ENCODE data around the gene ACTA1.
"Not testable (repeated sequence)": the region's sequence is repeated elsewhere in the genome, so short reads cannot be mapped to it uniquely, and the experiment has no call there.

ACTA1 gene

DNA sequence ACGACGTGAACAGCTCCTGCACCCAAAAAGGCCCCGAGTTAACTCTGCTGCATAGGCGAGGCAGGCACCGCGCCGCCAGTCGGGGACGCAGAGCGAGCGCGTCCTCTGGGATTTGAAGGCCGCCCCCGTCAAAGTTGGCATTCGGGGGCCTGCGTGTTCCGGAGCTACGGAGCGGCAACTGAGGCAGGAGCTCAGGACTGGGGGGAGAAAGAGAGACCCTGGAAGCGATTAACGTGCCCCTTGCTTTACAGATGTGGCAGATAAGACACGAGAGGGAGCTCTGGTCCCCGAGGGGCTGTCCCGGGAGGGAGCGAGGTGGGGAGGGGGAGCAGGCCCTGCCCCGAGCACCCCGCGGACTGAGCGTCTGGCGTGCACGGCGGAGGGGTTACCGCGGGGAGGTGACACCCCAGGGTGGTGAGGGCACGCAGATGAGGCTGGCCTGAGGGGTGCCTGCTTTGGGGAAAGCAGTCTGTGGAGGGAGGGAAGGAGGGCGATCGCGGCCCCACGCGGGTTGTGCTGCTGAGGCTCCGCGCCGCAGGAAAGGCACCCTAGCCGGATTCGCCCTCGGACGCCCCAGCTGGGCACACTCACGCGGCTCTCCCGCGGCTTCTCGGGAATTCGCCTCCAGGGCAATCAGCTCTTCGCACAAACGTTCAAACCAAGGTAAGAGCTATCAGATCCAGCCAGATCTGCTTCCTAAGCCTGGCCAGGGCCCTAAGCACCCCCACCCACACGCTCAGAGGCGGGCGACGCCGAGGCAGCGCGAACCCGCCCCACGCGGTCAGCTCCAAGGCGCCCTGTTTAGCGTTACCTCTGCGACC, 26.5 kb downstream of the ACTA1 start:
- DNase-seq = no peak

DNA sequence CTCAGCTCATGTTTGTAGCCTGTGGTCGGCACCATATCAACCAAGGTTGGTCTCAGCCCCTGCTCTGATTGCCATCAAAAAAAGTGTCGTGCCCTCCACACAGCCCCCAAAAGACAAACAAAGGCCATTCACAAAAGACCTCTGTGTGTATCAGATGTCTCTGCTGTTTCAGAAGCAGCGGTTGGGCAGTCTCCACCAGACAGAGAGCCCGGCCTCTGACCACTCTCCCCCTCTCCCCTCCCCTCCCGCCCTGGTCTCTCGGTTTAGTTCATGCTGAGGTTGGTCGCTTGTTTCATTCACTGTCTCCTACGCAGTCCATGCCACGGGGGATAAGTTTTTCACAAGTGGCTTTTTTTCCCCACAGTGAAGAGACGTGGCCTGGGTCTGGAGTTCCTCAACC, 27.1 kb downstream of the ACTA1 start:
- DNase-seq = no peak

DNA sequence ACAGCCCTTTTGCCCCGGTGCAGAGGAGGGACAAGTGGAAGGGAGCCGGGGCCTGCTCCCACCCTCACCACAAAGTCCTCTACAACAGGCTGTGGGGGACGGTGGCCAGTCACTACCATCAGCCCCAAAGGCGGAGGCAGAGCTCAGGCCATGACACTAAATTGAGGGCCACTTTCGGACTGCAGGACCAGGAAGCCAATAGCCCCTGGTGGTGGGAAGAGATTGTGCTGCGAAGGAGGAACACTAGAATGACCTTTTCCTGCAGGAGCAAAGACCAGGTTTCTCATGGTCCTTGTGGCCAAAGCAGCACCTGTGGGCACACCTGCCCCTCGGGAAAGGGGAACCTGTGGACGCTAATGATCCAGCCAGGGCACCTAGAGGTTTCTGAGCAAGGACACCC, 30.3 kb downstream of the ACTA1 start:
- no peak for DNase-seq

DNA sequence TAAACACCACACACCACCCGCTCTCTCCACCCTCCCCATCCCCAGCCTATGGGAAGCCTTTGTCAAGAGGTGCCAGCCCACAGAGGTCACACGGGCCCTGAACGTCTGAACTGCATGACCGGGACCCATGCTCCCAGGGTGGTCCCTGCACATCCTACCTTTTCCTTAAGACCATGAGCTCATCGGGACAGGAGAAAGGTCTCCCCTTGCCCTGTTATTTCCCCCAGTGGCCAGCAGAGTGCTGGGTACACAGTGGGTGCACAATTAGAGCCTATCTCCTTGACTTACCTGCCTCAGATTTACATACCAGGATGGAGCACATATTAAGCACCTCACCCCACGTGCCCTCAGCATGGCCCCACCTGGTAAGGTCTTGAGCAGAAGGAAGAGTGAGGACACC, 30.9 kb downstream of the ACTA1 start:
- DNase-seq = no peak

DNA sequence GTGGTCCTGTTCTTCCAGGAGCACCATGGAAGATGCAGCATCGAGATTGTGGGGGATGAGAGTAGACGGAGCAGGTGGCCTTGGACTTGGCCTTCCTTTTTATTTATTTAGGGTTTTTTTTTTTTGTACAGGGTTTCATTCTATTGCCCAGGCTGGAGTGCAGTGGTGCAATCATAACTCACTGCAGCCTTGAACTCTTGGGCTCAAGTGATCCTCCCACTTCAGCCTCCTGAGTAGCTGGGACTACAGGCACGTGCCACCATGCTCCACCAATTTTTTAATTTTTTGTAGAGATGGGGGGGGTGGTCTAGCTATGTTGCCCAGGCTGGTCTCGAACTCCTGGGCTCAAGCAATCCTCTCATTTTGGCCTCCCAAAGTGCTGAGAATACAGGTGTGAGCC, 31.6 kb downstream of the ACTA1 start:
- not testable (repeated sequence) for DNase-seq

DNA sequence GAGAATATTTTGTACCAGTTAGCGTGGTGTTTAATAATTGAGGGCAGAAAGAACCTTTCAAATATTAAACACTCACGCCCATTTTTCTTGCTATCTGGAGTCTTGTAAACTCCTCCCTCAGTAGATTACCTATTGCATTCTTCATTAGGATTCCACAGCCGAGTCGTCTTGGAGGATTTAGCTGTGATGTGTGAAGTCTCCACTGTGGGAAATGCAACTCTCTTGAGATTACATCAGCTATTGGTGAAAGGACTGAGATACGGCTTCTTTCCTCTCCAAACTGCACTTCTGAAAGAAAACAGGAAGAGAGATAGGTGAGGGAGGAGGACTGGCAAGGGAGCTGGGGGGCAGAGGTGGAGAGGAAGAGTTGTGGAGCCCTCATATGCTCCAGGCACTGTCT, 36.1 kb downstream of the ACTA1 start:
- DNase-seq = no peak

DNA sequence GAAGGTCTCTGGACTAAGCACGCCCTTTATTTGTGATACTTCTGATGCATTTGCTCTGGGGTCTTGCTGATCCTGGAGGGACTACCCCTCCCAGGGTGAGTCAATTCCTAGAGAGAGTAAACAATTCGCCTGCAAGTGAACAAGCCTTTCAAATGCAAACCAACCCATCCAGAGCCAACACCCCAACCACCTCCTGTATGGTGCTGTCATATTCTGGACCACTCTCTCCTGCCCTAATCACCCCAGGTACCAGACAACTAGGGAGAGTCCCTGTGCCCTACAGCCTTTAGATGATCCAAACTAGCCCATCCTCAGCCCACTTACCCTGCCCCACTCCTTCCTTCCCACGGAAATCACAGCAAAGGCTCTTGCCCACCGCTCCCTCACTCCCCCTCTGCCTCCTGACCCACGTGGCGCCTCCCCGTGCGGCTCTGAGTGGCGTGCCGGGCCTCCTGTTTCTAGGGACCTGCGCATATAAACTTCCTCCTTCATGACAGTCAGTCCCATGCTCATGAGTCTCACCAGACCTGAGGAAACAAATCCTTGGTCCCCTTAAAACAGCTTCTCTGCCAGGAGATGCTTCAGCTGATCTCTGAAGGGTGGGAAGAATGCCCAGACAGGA, 37.2 kb downstream of the ACTA1 start:
- DNase-seq = no peak

DNA sequence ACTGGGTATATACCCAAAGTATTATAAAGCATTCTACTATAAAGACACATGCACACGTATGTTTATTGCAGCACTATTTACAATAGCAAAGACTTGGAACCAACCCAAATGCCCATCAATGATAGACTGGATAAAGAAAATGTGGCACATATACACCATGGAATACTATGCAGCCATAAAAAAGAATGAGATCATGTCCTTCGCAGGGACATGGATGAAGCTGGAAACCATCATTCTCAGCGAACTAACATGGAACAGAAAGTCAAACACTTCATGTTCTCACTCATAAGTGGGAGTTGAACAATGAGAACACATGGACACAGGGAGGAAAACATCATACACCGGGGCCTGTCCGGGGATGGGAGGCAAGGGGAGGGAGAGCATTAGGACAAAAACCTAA, 39.4 kb downstream of the ACTA1 start:
- DNase-seq = not testable (repeated sequence)

DNA sequence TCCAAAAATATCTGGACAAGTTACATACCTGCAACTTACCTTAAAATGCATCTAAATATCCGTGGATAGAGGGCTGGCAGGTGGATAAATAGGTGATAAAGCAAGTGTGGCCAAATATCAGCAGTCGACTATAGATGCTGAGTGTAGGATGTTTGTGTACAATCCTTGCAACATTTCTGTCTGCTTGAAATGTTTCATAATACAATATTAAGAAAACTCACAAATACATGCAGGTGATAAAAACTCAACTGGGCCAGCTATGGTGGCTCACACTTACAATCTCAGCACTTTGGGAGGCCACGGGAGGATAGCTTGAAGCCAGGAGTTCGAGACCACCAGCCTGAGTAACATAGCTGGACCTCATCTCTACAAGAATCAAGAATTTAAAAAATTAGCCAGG, 41.0 kb downstream of the ACTA1 start:
- DNase-seq = no peak

DNA sequence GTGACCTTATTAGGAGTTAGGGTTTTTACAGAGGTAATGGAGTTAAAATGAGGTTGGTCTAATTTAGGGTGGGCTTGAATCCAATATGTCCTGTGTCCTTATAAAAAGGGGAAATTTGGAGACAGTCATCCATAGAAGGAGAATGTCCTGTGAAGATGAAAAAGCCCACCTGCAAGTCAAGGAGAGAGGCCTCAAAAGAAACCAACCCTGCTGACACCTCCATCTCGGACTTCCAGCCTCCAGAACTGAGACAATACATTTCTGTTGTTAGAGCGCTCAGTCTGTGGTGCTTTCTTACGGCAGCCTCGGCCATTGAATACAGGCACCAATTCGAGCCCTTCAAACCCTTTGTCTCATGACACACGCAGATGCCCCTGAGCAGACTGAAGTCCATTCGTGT, 43.8 kb downstream of the ACTA1 start:
- DNase-seq = no peak

DNA sequence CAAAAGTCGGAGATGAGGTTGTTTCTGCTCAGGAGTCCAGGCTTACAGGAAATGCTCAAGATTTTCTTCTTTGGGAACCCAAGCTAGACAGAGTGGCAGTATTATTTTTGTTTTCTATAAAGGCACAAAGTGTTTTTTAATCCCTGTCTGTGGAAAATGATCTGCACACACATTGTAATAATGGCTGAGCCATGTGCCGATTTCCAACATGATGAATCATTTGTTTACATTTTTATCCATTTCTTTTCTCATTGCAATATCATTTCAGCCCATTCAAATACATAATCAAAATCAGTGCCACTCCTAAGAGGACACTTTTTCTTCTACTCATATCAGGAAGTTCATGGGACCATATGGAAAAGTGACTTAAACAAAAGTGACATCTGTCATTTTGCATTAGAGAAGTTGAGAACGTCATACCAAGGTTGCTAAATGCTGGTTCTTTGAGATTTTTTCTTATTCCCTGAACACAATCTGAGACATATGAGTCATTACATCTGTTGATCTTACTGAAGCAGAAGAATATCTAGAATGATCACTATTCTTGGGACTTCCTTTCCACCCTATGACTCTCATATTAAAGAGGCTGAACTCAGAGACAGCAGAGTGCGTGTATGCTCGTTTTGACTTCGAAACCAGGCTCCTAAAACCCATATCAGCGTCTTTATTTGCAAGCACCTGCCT, 44.9 kb downstream of the ACTA1 start:
- no peak for DNase-seq

DNA sequence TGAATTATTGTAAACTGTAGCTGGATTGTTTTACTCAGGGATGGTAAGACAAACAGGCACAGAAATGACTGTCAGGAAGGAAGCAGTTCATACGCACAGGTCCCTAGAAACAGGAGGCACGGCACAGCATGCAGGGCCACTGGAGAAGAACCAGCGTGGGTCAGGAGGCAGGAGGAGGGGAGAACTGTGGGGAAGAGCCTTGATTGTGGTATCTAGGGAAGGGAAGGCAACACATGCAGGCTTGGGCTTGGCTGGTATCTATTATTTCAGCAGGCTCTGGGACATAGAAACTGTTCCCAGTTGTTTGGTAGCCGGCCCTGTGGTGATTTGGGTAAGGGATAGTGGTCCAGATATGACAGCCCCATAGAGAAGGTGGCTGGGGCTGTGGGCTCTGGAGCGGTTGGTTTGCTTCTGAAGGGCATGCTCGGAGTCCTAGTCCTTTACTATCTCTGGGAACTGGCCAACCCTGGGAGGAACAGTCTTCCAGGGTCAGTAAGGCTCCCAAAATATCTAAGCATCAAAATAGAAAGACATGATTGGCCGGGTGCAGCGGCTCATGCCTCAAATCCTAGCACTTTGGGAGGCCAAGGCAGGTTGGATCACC, 47.9 kb downstream of the ACTA1 start:
- DNase-seq = no peak

DNA sequence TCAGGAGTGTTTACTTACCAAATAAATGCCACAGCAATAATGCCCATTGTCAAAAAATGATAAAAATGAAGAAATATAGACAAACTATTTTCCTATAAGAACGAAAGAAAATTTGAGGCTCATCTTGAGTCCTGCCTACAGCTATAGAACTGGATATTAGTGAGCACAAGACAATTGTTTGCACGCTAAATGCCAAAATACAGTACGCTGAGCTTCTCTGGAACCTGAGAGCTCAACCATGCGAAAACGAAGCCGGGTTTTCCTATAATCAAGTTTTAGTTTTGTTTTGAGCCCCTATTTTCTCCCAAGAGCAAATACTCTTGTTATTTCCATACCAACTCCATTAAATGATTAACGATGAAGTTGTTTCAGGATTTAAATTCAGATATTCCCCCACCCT, 49.1 kb downstream of the ACTA1 start:
- no peak for DNase-seq

DNA sequence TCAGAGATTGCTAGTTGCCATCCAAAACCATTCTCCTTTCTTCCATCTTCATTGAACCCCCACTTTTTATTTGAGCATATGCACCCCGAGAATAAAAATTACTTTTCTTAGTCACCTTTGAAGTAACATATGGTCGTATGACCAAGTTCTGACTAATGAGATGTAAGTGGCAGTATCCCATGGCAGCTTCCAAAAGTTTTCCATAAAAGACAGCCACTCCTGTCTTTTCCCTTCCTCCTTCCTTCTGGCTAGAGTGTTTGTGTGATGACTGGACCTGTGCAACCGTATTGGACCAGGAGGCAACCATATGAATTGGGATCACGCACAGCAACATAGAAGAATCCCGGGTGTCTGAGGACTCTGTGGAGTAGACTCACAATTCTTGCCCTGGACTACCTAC, 49.9 kb downstream of the ACTA1 start:
- no peak for DNase-seq

DNA sequence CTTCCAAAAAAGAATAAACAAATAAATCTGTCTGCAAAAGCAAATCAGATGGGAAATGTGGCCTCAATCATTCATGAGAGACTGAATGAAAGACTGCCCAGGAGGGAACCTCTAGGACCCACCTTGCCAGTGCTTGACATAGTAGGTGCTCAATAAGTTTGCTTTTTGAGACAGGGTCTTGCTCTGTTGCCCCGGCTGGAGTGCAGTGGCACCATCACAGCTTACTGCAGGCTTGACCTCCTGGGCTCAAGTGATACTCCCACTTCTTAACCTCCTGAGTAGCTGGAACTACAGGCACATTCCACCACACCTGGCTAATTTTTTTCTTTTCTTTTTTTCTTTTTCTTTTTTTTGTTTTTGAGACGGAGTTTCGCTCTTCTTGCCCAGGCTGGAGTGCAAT, 50.7 kb downstream of the ACTA1 start:
- no peak for DNase-seq

All from CD4-positive, alpha-beta T cell treated with Interleukin-17A for 4 hours (primary cell).